Measurements from ENCODE around the gene MEGF6.

The MEGF6 gene

DNA sequence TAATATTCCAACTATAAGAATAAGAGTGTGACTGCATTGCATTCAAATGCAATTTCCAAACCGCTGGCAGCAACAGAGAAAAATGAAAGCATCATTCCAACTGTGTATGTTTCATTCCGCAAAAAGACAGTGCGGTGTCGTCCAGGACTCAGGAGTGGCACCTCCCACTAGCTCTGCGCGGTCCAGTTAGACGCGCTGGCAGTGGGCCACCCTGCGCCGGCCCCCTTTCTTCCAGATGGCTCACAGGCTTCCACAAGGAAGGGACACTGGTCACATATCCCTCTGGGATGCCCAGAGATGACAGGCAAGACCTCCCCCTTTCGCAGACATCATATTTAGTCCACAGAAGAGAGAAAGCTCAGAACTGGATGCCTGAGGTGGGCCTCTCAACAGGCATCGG lies 26.7 kb upstream of the MEGF6 start:
- no peak overlapping the region for H3K4me2 ChIP-seq (ENCODE audit: low read length)
- no peak overlapping the region for H2AFZ ChIP-seq
- H3K4me3 ChIP-seq (ENCODE audit: low read depth, low read length) = no peak overlapping the region
- no peak overlapping the region for H3K9ac ChIP-seq
- no peaks in the 10 kb centered on the region for H3K79me2 ChIP-seq
- H3K36me3 ChIP-seq (ENCODE audit: control insufficient read depth, insufficient read depth, low read length) = no peaks in the 10 kb centered on the region
- no peaks in the 10 kb centered on the region for H3K27me3 ChIP-seq (ENCODE audit: control insufficient read depth, insufficient read depth, low read length)
- TF ChIP-seq, protein P1, sequence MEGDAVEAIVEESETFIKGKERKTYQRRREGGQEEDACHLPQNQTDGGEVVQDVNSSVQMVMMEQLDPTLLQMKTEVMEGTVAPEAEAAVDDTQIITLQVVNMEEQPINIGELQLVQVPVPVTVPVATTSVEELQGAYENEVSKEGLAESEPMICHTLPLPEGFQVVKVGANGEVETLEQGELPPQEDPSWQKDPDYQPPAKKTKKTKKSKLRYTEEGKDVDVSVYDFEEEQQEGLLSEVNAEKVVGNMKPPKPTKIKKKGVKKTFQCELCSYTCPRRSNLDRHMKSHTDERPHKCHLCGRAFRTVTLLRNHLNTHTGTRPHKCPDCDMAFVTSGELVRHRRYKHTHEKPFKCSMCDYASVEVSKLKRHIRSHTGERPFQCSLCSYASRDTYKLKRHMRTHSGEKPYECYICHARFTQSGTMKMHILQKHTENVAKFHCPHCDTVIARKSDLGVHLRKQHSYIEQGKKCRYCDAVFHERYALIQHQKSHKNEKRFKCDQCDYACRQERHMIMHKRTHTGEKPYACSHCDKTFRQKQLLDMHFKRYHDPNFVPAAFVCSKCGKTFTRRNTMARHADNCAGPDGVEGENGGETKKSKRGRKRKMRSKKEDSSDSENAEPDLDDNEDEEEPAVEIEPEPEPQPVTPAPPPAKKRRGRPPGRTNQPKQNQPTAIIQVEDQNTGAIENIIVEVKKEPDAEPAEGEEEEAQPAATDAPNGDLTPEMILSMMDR (IDR thresholded peaks at IDR 0.05) = no peak
- no peaks in the 10 kb centered on the region for H3K9me3 ChIP-seq (ENCODE audit: control insufficient read depth, low read length)
- H3K4me1 ChIP-seq = no peaks in the 10 kb centered on the region
- no peak overlapping the region for H3K27ac ChIP-seq

DNA sequence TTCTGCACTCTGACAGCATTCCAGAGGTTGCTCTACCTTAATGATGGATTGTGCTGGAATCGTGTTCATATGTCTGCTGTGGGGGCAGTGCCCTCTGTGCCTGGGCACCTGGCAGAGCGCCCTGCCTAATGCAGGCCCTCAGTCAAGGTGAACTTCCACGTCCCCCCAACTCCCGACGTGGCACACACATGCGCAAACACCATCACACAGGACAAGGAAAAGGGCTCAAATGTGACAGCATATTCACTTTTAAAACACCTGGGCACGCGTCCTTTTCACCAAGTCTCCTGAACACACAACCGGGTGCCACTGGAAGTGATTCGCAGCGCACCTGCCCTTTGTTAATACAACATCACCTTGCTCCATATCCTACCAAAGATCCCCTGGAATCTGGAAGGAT lies 25.2 kb upstream of the MEGF6 start:
- H3K27me3 ChIP-seq (ENCODE audit: control insufficient read depth, insufficient read depth, low read length) = no peaks in the 10 kb centered on the region
- no peaks in the 10 kb centered on the region for H3K9me3 ChIP-seq (ENCODE audit: control insufficient read depth, low read length)
- H3K36me3 ChIP-seq (ENCODE audit: control insufficient read depth, insufficient read depth, low read length) = no peaks in the 10 kb centered on the region
- TF ChIP-seq, protein P1 (IDR thresholded peaks at IDR 0.05) = no peak
- H3K4me1 ChIP-seq = no peaks in the 10 kb centered on the region
- no peaks in the 10 kb centered on the region for H3K79me2 ChIP-seq
- H3K27ac ChIP-seq = no peak overlapping the region
- H3K4me3 ChIP-seq (ENCODE audit: low read depth, low read length) = no peak overlapping the region
- H3K4me2 ChIP-seq (ENCODE audit: low read length) = no peak overlapping the region
- H3K9ac ChIP-seq = no peak overlapping the region
- H2AFZ ChIP-seq = no peak overlapping the region

DNA sequence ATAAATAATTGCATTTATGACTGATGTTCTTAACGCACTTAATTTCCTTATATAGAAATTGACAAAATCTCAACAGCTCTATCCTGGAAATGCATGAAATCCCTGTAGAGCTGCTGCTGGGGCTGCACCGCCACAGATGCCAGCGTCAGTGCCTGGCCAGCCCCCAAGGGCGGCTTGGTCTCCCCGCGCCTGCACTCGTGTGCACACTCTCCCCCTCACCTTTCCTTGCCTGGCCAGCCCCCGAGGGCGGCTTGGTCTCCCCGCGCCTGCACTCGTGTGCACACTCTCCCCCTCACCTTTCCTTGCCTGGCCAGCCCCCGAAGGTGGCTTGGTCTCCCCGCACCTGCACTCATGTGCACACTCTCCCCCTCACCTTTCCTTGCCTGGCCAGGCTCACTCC lies 24.8 kb upstream of the MEGF6 start:
- Histone ChIP-seq H3K79me2 (no peaks in the 10 kb centered on the region), H3K4me2 (ENCODE audit: low read length) (no peak overlapping the region), H2AFZ (no peak overlapping the region), H3K27me3 (ENCODE audit: control insufficient read depth, insufficient read depth, low read length) (no peaks in the 10 kb centered on the region), H3K4me1 (no peaks in the 10 kb centered on the region), H3K9ac (no peak overlapping the region), H3K27ac (no peak overlapping the region), H3K36me3 (ENCODE audit: control insufficient read depth, insufficient read depth, low read length) (no peaks in the 10 kb centered on the region), H3K9me3 (ENCODE audit: control insufficient read depth, low read length) (no peaks in the 10 kb centered on the region), H3K4me3 (ENCODE audit: low read depth, low read length) (no peak overlapping the region)
- TF ChIP-seq, protein P1 (IDR thresholded peaks at IDR 0.05) = no peak

DNA sequence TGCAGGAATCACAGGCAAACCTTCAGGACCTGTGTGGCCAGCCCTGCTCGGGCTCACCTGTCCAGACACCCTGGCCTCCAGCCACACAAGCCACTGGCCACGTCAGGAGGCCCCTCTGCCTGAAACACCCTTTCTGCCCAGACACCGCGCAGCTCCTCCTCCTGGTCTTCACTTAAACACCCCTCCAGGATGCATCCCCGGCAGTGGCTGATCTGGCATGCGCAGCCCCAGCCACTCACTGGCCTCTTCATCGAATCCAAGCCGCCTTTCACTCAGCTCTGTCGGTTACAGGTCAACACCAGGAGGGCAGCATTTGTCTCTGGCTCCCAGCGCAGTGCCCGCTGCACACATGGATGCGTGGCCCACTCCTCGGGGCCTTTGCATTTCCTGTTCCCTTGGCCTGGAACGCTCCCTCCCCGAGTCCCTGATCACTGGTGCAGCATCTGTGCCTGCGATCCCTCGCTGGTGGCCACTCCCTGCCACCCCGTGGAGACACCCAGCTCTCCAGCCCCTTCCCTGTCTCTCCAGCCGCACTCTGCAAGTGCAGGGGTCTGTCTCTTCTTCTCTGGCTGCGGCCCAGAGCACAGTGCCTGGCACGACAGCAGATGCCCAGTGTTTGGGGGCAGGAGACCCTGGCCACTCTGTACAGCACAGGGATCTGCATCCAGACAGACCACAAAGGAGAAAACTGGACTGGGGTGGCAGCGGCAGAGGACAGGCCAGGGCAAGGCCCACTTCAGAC lies 22.9 kb upstream of the MEGF6 start:
- Histone ChIP-seq H3K4me1 (no peaks in the 10 kb centered on the region), H3K4me2 (ENCODE audit: low read length) (no peak overlapping the region), H3K9ac (no peak overlapping the region), H3K27me3 (ENCODE audit: control insufficient read depth, insufficient read depth, low read length) (no peaks in the 10 kb centered on the region), H3K79me2 (no peaks in the 10 kb centered on the region), H3K4me3 (ENCODE audit: low read depth, low read length) (no peak overlapping the region), H3K36me3 (ENCODE audit: control insufficient read depth, insufficient read depth, low read length) (no peaks in the 10 kb centered on the region), H3K9me3 (ENCODE audit: control insufficient read depth, low read length) (no peaks in the 10 kb centered on the region), H2AFZ (no peak overlapping the region), H3K27ac (no peak overlapping the region)
- TF ChIP-seq, protein P1 (IDR thresholded peaks at IDR 0.05) = no peak

All from parathyroid adenoma (tissue), 2 donors.